ENCODE measurements around the gene CDH4. TPM values are rescaled to one million over a fixed set of nuclear protein-coding genes. Genes with fewer than 3 reads are reported as not detected.
"Not testable (repeated sequence)": the region's sequence is repeated elsewhere in the genome, so short reads cannot be mapped to it uniquely, and the experiment has no call there.

Gene CDH4
- total RNA-seq, 1 donor from 2014 or later, result 8.3 TPM

DNA sequence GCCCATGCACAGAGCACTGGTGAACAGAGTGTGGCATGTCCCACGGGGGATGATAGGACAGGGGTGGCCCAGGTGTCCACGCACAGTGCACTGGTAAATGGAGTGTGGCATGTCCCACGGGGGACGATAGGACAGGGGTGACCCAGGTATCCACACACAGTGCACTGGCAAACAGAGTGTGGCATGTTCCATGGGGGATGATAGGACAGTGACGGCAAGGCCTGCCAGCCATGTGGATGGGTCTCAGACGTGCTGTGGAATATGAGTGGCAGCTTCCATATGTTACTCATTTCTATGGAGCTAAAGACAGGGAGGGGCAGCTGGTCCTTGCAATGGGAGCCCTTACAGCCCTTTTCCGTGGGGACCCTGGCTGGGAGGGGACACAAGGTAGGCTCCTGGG is 168.7 kb downstream of the CDH4 start:
- no peak for DNase-seq (ENCODE audit: extremely low spot score, unreplicated experiment)
- H3K4me1 Mint-ChIP-seq (ENCODE audit: unreplicated experiment), result peaks cover 7% of the 10 kb centered on the region
- no peak overlapping the region for H3K27ac Mint-ChIP-seq
- H3K9me3 Mint-ChIP-seq, result no peaks in the 10 kb centered on the region
- TF ChIP-seq CTCF (conservative IDR thresholded peaks at IDR 0.05), result no peak
- no peaks in the 10 kb centered on the region for H3K27me3 Mint-ChIP-seq
- no peak overlapping the region for H3K4me3 Mint-ChIP-seq
- H3K36me3 Mint-ChIP-seq, result no peaks in the 10 kb centered on the region

GRCh38 chr20:61422636-61423425 is 170.8 kb downstream of the CDH4 start:
- TF ChIP-seq CTCF (conservative IDR thresholded peaks at IDR 0.05), result no peak
- H3K4me1 Mint-ChIP-seq (ENCODE audit: unreplicated experiment), result peaks cover 7% of the 10 kb centered on the region
- no peak overlapping the region for H3K27ac Mint-ChIP-seq
- no peaks in the 10 kb centered on the region for H3K9me3 Mint-ChIP-seq
- no peak for DNase-seq (ENCODE audit: extremely low spot score, unreplicated experiment)
- H3K4me3 Mint-ChIP-seq, result no peak overlapping the region
- H3K36me3 Mint-ChIP-seq, result no peaks in the 10 kb centered on the region
- H3K27me3 Mint-ChIP-seq, result peaks cover 9% of the 10 kb centered on the region

DNA sequence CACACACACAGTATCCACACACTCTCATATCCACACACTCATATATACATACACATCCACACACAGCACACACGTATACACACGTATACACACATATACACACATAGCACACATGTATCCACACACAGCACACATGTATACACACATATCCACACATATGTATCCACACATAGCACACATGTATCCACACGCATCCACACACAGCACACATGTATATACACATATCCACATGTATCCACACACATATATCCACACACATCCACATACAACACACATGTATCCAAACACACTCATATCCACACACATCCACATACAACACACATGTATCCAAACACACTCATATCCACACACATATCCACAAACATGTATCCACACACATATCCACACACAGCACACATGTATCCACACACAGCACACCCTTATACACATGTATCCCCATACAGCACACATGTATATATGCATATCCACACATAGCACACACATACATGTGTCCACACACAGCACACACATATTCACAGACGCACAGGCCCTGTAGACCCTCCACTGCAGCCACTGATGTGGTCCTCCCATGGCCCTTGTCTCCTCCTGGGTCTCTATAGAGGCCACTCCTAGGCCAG is 172.1 kb downstream of the CDH4 start:
- peaks cover 7% of the 10 kb centered on the region for H3K4me1 Mint-ChIP-seq (ENCODE audit: unreplicated experiment)
- no peak overlapping the region for H3K27ac Mint-ChIP-seq
- no peak for DNase-seq (ENCODE audit: extremely low spot score, unreplicated experiment)
- H3K4me3 Mint-ChIP-seq, result no peak overlapping the region
- H3K36me3 Mint-ChIP-seq, result no peaks in the 10 kb centered on the region
- H3K9me3 Mint-ChIP-seq, result no peaks in the 10 kb centered on the region
- H3K27me3 Mint-ChIP-seq, result peaks cover 15% of the 10 kb centered on the region
- TF ChIP-seq CTCF (conservative IDR thresholded peaks at IDR 0.05), result no peak

- H3K4me3 Mint-ChIP-seq, result no peak overlapping the region
- H3K4me1 Mint-ChIP-seq (ENCODE audit: unreplicated experiment), result peaks cover 7% of the 10 kb centered on the region
- H3K27me3 Mint-ChIP-seq, result peaks cover 22% of the 10 kb centered on the region
- no peak for DNase-seq (ENCODE audit: extremely low spot score, unreplicated experiment)
- no peaks in the 10 kb centered on the region for H3K36me3 Mint-ChIP-seq
- no peaks in the 10 kb centered on the region for H3K9me3 Mint-ChIP-seq
- H3K27ac Mint-ChIP-seq, result no peak overlapping the region
- TF ChIP-seq CTCF (conservative IDR thresholded peaks at IDR 0.05), result no peak
Measured at GRCh38 chr20:61424628-61425420, 172.8 kb downstream of the CDH4 start.

DNA sequence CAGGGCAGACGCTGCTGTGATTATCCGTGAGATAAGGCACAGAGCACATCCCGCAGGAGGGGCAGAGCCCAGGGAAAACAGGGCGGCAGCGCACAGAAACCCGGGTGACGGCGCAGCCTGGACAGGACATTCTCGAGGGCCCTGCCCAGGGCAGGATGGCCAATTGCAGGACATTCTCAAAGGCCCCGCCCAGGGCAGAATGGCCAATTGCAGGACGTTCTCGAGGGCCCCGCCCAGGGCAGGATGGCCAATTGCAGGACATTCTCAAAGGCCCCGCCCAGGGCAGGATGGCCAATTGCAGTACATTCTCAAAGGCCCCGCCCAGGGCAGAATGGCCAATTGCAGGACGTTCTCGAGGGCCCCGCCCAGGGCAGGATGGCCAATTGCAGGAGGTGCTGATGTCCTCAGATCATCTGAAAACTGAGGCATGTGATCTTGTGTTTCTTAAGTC is 173.5 kb downstream of the CDH4 start:
- peaks cover 24% of the 10 kb centered on the region for H3K27me3 Mint-ChIP-seq
- not testable (repeated sequence) for DNase-seq (ENCODE audit: extremely low spot score, unreplicated experiment); H3K4me1 Mint-ChIP-seq (ENCODE audit: unreplicated experiment); H3K36me3 Mint-ChIP-seq; H3K27ac Mint-ChIP-seq; H3K9me3 Mint-ChIP-seq; H3K4me3 Mint-ChIP-seq
